Thymus (tissue), 11 donors: ENCODE measurements around the gene NEB. TPM values are rescaled to one million over a fixed set of nuclear protein-coding genes. Genes with fewer than 3 reads are reported as not detected.

Experiments used
- DNase-seq, 9 donors: peaks; one replicate each; pipeline ENCODE4 v3.0.0-alpha.2; 2013; ENCODE audit warnings: low spot score in 9 of 9, low read depth in 6 of 9, missing footprints in 1 of 9
- H3K27ac ChIP-seq, 2 donors: one replicate each; pipeline ENCODE4 v1.5.1; 2013; ENCODE audit warnings: control low read depth in 1 of 2, low read depth in 1 of 2, low read length in 1 of 2, mild to moderate bottlenecking in 1 of 2, moderate library complexity in 1 of 2
- H3K27me3 ChIP-seq, 2 donors: one replicate each; pipeline ENCODE4 v1.5.1; 2013; ENCODE audit warnings: low read length in 1 of 2; ENCODE audit not compliant: control insufficient read depth in 2 of 2, insufficient read depth in 1 of 2
- H3K36me3 ChIP-seq, 2 donors: one replicate each; pipeline ENCODE4 v1.5.1; 2013; ENCODE audit warnings: low read length in 1 of 2, mild to moderate bottlenecking in 1 of 2, moderate library complexity in 1 of 2; ENCODE audit not compliant: control insufficient read depth in 2 of 2, insufficient read depth in 2 of 2
- H3K4me1 ChIP-seq, 2 donors: one replicate each; pipeline ENCODE4 v1.5.1; 2013; ENCODE audit warnings: low read length in 2 of 2; ENCODE audit not compliant: control insufficient read depth in 2 of 2, insufficient read depth in 2 of 2
- H3K4me3 ChIP-seq, 2 donors: one replicate each; pipeline ENCODE4 v1.5.1; 2013; ENCODE audit warnings: low read length in 2 of 2, control low read depth in 1 of 2, mild to moderate bottlenecking in 1 of 2
- H3K9me3 ChIP-seq, 2 donors: one replicate each; pipeline ENCODE4 v1.5.1; 2013; ENCODE audit warnings: low read length in 1 of 2, mild to moderate bottlenecking in 1 of 2; ENCODE audit not compliant: control insufficient read depth in 2 of 2, insufficient read depth in 1 of 2
- WGBS: extraction: QIAGEN DNeasy Blood & Tissue Kit; methylation state at CpG from one replicate; pipeline ENCODE4 v1.1.7; 2013; 5-methylcytosine and 5-hydroxymethylcytosine counted together
- polyA plus RNA-seq: library from polyadenylated mRNA; stranded (reverse); fragments of 200-250 nt; gene quantifications from one replicate; pipeline ENCODE4 v1.2.3, GENCODE V29; 2013
- total RNA-seq: library from RNA; stranded (reverse); fragments of 120-200 nt; gene quantifications from one replicate; pipeline ENCODE4 v1.2.4, GENCODE V29; 2013
- donor health status: healthy.

The NEB gene
- total and polyA plus RNA-seq, 2 donors: 3.9 to 4.3 TPM

- Histone ChIP-seq H3K27ac (no peak overlapping the region), H3K36me3 (peaks cover 2 to 16% of the 10 kb centered on the region in 2 donors)
- WGBS: 96% methylated on average over 6 of the region's 6 CpGs
Measured at GRCh38 chr2:151775057-151775740, 40.9 kb upstream of the NEB start.

GRCh38 chr2:151774506-151774905 is 40.2 kb upstream of the NEB start:
- Histone ChIP-seq H3K4me1 (no peaks in the 10 kb centered on the region), H3K27me3 (no peaks in the 10 kb centered on the region), H3K27ac (no peak overlapping the region), H3K4me3 (no peak overlapping the region), H3K9me3 (no peaks in the 10 kb centered on the region), H3K36me3 (peaks cover 2 to 15% of the 10 kb centered on the region in 2 donors)
- no peak for DNase-seq
- 97% methylated on average over 3 of the region's 3 CpGs for WGBS

More at GRCh38 chr2:151775057-151775740, 40.9 kb upstream of the NEB start:
- Histone ChIP-seq H3K27me3 (no peaks in the 10 kb centered on the region), H3K4me3 (no peak overlapping the region), H3K4me1 (no peaks in the 10 kb centered on the region), H3K9me3 (no peaks in the 10 kb centered on the region)
- no peak for DNase-seq

DNA sequence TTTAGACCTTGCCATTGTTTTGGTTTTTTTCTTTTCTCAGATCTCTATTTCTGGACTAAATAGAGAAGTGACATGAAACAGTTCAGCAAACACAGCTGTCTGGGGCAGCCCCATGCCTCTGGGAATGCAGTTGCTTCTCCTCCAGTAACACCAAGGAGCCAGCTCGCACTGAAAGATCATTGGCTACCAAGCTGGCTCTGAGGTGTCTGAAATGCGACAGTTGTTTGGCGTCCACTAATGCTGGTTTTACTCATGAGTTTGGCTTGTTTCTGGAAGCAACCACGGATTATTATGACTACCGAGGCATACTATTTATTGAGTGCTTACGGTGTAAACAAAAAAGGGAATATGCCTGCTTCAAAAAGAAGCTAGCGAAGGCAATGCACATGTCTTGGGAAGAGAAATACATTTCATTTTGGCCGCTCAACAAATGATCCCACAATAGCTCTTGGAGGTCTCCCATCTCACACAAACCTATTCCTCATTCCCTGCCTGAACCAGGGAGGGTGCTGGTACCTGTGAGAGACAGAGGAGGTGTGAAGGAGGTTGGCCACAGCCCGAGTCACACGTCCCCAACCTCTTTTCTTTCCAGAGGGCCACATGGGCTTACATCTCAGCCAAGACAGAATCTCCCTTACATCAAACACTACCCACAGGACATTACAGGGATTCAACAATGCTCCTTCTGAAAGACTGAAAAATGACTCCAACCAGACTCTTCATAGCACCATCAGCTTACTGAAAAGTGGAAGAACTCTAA is 37.5 kb upstream of the NEB start:
- peak in 1 of 9 donors; percentile 10 for DNase-seq
- Histone ChIP-seq H3K4me1 (no peaks in the 10 kb centered on the region), H3K4me3 (no peak overlapping the region), H3K27me3 (no peaks in the 10 kb centered on the region), H3K27ac (no peak overlapping the region), H3K9me3 (no peaks in the 10 kb centered on the region), H3K36me3 (peaks cover 0 to 11% of the 10 kb centered on the region in 2 donors)
- 97% methylated on average over 10 of the region's 10 CpGs for WGBS

- Histone ChIP-seq H3K36me3 (peaks cover 0 to 5% of the 10 kb centered on the region in 2 donors), H3K27me3 (no peaks in the 10 kb centered on the region), H3K4me3 (no peak overlapping the region), H3K9me3 (no peaks in the 10 kb centered on the region), H3K4me1 (no peaks in the 10 kb centered on the region), H3K27ac (no peak overlapping the region)
- DNase-seq: no peak
- 91% methylated on average over 2 of the region's 2 CpGs for WGBS
Measured at GRCh38 chr2:151770995-151771394, 36.7 kb upstream of the NEB start.

- no peaks in the 10 kb centered on the region for H3K9me3 ChIP-seq
- H3K4me1 ChIP-seq: no peaks in the 10 kb centered on the region
- H3K27me3 ChIP-seq: no peaks in the 10 kb centered on the region
- H3K36me3 ChIP-seq: no peaks in the 10 kb centered on the region
- H3K27ac ChIP-seq: no peak overlapping the region
- WGBS: 100% methylated on average over 1 of the region's 1 CpG
- no peak overlapping the region for H3K4me3 ChIP-seq
- no peak for DNase-seq
Measured at GRCh38 chr2:151769606-151770005, 35.3 kb upstream of the NEB start.

- Histone ChIP-seq H3K4me3 (no peak overlapping the region), H3K27ac (no peak overlapping the region), H3K27me3 (no peaks in the 10 kb centered on the region), H3K36me3 (no peaks in the 10 kb centered on the region), H3K4me1 (no peaks in the 10 kb centered on the region), H3K9me3 (no peaks in the 10 kb centered on the region)
- no peak for DNase-seq
- WGBS: 91% methylated on average over 2 of the region's 2 CpGs
Measured at GRCh38 chr2:151767536-151767935, 33.3 kb upstream of the NEB start.

DNA sequence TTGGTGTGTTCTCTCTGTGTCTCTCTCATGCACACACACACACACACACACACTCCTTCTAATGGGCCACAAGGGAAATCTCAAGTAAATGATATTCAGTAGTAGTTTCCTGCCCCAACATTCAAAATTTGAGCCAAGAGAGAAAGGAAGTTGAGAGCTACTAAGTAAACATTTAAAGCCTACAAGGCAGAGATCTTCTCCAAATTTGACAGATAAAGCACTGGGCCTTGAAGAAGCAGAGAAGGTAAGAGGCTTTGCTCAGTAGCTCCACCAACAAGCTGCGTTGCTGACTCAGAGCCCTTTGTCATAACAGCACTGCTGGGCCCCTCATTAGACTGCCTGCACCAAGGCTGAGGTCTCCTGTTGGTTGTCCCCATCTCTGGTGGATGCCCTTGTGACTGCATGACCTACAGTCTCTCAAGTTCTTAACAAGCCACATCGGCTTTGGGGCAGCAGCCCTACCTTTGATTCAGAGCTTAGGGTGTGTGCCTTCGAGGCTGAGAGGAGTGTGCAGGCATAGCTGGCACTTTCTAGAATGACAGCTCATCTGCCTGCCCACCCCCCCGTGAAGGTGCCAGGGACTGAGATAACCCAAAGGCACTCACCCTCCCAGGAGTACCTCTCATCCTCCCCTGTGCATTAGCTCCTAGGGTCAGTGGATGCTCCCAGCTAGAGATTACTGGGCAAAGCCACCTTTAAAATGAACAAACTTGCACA is 32.3 kb upstream of the NEB start:
- WGBS: 92% methylated on average over 4 of the region's 4 CpGs
- Histone ChIP-seq H3K4me3 (no peak overlapping the region), H3K4me1 (no peaks in the 10 kb centered on the region), H3K27me3 (no peaks in the 10 kb centered on the region), H3K27ac (peak overlapping the region in 1 of 2 donors; percentile 2), H3K36me3 (no peaks in the 10 kb centered on the region), H3K9me3 (no peaks in the 10 kb centered on the region)
- DNase-seq: no peak

GRCh38 chr2:151765760-151766410 is 31.6 kb upstream of the NEB start:
- H3K27me3 ChIP-seq: no peaks in the 10 kb centered on the region
- no peak for DNase-seq

More at GRCh38 chr2:151765760-151766410, 31.6 kb upstream of the NEB start:
- Histone ChIP-seq H3K9me3 (no peaks in the 10 kb centered on the region), H3K36me3 (no peaks in the 10 kb centered on the region), H3K4me1 (no peaks in the 10 kb centered on the region), H3K27ac (no peak overlapping the region), H3K4me3 (no peak overlapping the region)
- 93% methylated on average over 10 of the region's 10 CpGs for WGBS
